Tibial nerve (tissue), 4 donors: Measurements from ENCODE around the gene DRD4. TPM values are rescaled to one million over a fixed set of nuclear protein-coding genes. Genes with fewer than 3 reads are reported as not detected.

Experiments used
- DNase-seq, 2 donors: peaks; one replicate each; pipeline ENCODE4 v3.0.0-alpha.2; 2019; ENCODE audit warnings: low spot score in 2 of 2
- H3K27ac ChIP-seq, 4 donors: fragments of 200-600 bp; sonication (generic) in 3 of 4; one replicate each; pipeline ENCODE4 v1.5.1; 2017 to 2019; ENCODE audit warnings: mild to moderate bottlenecking in 1 of 4
- H3K27me3 ChIP-seq, 2 donors: fragments of 200-600 bp; sonication (generic) in 1 of 2; one replicate each; pipeline versions ENCODE4 v1.5.1 to v1.6.0; 2017 to 2019
- H3K36me3 ChIP-seq, 3 donors: fragments of 200-600 bp; sonication (generic); one replicate each; pipeline ENCODE4 v1.5.1; 2018 to 2019
- H3K4me1 ChIP-seq, 4 donors: fragments of 200-600 bp; sonication (generic) in 3 of 4; one replicate each; pipeline ENCODE4 v1.5.1; 2017 to 2019
- H3K4me3 ChIP-seq, 4 donors: fragments of 200-600 bp; sonication (generic) in 3 of 4; one replicate each; pipeline ENCODE4 v1.5.1; 2017 to 2019; ENCODE audit warnings: mild to moderate bottlenecking in 1 of 4, moderate library complexity in 1 of 4
- H3K9me3 ChIP-seq, 4 donors: fragments of 200-600 bp; sonication (generic) in 3 of 4; one replicate each; pipeline ENCODE4 v1.5.1; 2017 to 2019
- CTCF ChIP-seq, 5 experiments: fragments of 200-600 bp in 3 of 5; fragments of 450-650 bp in 2 of 5; sonication (generic) in 3 of 5; IDR thresholded peaks; one replicate each; pipeline ENCODE4 v1.5.1; 2016 to 2019; ENCODE audit warnings: antibody characterized with exemption in 5 of 5, mild to moderate bottlenecking in 3 of 5, moderate library complexity in 2 of 5
- EP300 ChIP-seq, 2 donors: sonication (generic); formaldehyde crosslinking; IDR thresholded peaks; one replicate each; pipeline ENCODE4 v1.6.1; 2017; ENCODE audit warnings: antibody characterized with exemption in 2 of 2, mild to moderate bottlenecking in 1 of 2
- POLR2A ChIP-seq, 2 donors: fragments of 450-650 bp; IDR thresholded peaks; one replicate each; pipeline ENCODE4 v1.6.1; 2017; ENCODE audit warnings: antibody characterized with exemption in 2 of 2, mild to moderate bottlenecking in 2 of 2, moderate library complexity in 2 of 2
- WGBS, 2 donors: methylation state at CpG; one replicate each; pipeline ENCODE4 v1.1.5; 2018; 5-methylcytosine and 5-hydroxymethylcytosine counted together
- total RNA-seq, 4 donors: library from RNA; depleted of rRNA; stranded (reverse); fragments of >200 nt; gene quantifications; one replicate each; pipeline ENCODE4 v1.1.0, GENCODE V29; 2016

Gene DRD4
- total RNA-seq = 1 to 10 TPM in 1 of 4 donors, under 1 TPM in 2, not detected in 1; 0.84 to 2.5 (median 0.90) TPM

- 6 to 20% methylated on average over 50 to 66 of the region's 100 CpGs for WGBS, 2 donors
- H3K36me3 ChIP-seq = peaks cover 0 to 21% (median 0%) of the 10 kb centered on the region in 3 donors
- TF ChIP-seq CTCF (IDR thresholded peaks at IDR 0.05) (no peak), EP300 (IDR thresholded peaks at IDR 0.05) (no peak), POLR2A (IDR thresholded peaks at IDR 0.05) (no peak)
- no peak for DNase-seq
- no peak within 1 kb of the TSS for H3K27ac ChIP-seq
- peaks cover 0 to 36% of the 10 kb centered on the region in 2 donors for H3K27me3 ChIP-seq
- peaks cover 0 to 44% (median 20%) of the 10 kb centered on the region in 4 donors for H3K4me1 ChIP-seq
- no peaks in the 10 kb centered on the region for H3K9me3 ChIP-seq
- peak within 1 kb of the TSS in 3 of 4 donors; percentile 3 to 32 (median 6) for H3K4me3 ChIP-seq
Observed at GRCh38 chr11:636511-637332, at the start of gene DRD4. Gene DRD4 (plus strand): TSS chr11:637269. CDS start chr11:637305, 36 bp downstream.

- Histone ChIP-seq H3K36me3 (peaks cover 1 to 91% (median 14%) of the 10 kb centered on the region in 3 donors), H3K4me1 (no peaks in the 10 kb centered on the region), H3K9me3 (no peaks in the 10 kb centered on the region), H3K4me3 (no peak overlapping the region), H3K27me3 (no peaks in the 10 kb centered on the region), H3K27ac (no peak overlapping the region)
- 83 to 84% methylated on average over 7 to 8 of the region's 8 CpGs for WGBS, 2 donors
- DNase-seq = no peak
- TF ChIP-seq CTCF (IDR thresholded peaks at IDR 0.05) (no peak), EP300 (IDR thresholded peaks at IDR 0.05) (no peak), POLR2A (IDR thresholded peaks at IDR 0.05) (no peak)
Observed at GRCh38 chr11:587546-587945, 49.5 kb upstream of the DRD4 start.

- TF ChIP-seq POLR2A (IDR thresholded peaks at IDR 0.05) (no peak), EP300 (IDR thresholded peaks at IDR 0.05) (no peak), CTCF (IDR thresholded peaks at IDR 0.05) (no peak)
- Histone ChIP-seq H3K4me3 (no peak overlapping the region), H3K36me3 (peaks cover 2 to 91% (median 19%) of the 10 kb centered on the region in 3 donors), H3K4me1 (no peaks in the 10 kb centered on the region), H3K27ac (peak overlapping the region in 1 of 4 donors; percentile 0), H3K27me3 (no peaks in the 10 kb centered on the region), H3K9me3 (no peaks in the 10 kb centered on the region)
- DNase-seq = no peak
- 60 to 73% methylated on average over 6 of the region's 6 CpGs for WGBS, 2 donors
Observed at GRCh38 chr11:587978-588380, 49.1 kb upstream of the DRD4 start.

- Histone ChIP-seq H3K27ac (no peak overlapping the region), H3K4me1 (no peaks in the 10 kb centered on the region), H3K27me3 (no peaks in the 10 kb centered on the region), H3K9me3 (no peaks in the 10 kb centered on the region), H3K36me3 (peaks cover 2 to 91% (median 30%) of the 10 kb centered on the region in 3 donors), H3K4me3 (no peak overlapping the region)
- no peak for TF ChIP-seq CTCF (IDR thresholded peaks at IDR 0.05)
- no peak for TF ChIP-seq POLR2A (IDR thresholded peaks at IDR 0.05)
- no peak for TF ChIP-seq EP300 (IDR thresholded peaks at IDR 0.05)
- DNase-seq = no peak
- 90 to 92% methylated on average over 26 of the region's 26 CpGs for WGBS, 2 donors
Observed at GRCh38 chr11:589798-590197, 47.3 kb upstream of the DRD4 start.

GRCh38 chr11:590997-591396 lies 46.1 kb upstream of the DRD4 start:
- no peaks in the 10 kb centered on the region for H3K4me1 ChIP-seq
- no peak overlapping the region for H3K4me3 ChIP-seq
- DNase-seq = no peak
- no peak for TF ChIP-seq CTCF (IDR thresholded peaks at IDR 0.05)
- no peak for TF ChIP-seq POLR2A (IDR thresholded peaks at IDR 0.05)
- no peak for TF ChIP-seq EP300 (IDR thresholded peaks at IDR 0.05)
- H3K27me3 ChIP-seq = no peaks in the 10 kb centered on the region
- no peaks in the 10 kb centered on the region for H3K9me3 ChIP-seq
- 81 to 82% methylated on average over 11 of the region's 11 CpGs for WGBS, 2 donors
- H3K36me3 ChIP-seq = peaks cover 2 to 99% (median 30%) of the 10 kb centered on the region in 3 donors
- H3K27ac ChIP-seq = no peak overlapping the region
